ENCODE results near the gene FCRLA.
"Not testable (repeated sequence)": the region's sequence is repeated elsewhere in the genome, so short reads cannot be mapped to it uniquely, and the experiment has no call there.

The FCRLA gene

GRCh38 chr1:161688946-161689345 lies 18.1 kb upstream of the FCRLA start:
- H3K27ac ChIP-seq (ENCODE audit: low read depth, low read length), result no peak overlapping the region

GRCh38 chr1:161691846-161692245 lies 15.2 kb upstream of the FCRLA start:
- no peak for TF ChIP-seq EZH2phosphoT487 (IDR thresholded peaks at IDR 0.05; ENCODE audit: borderline replicate concordance, low read length)
- no peak for TF ChIP-seq CTCF (IDR thresholded peaks at IDR 0.05; ENCODE audit: low read depth, low read length, poor library complexity, severe bottlenecking)
- Histone ChIP-seq H3K4me3 (ENCODE audit: low read length) (no peak overlapping the region), H3K27me3 (ENCODE audit: control insufficient read depth, low read length) (no peaks in the 10 kb centered on the region), H3K4me2 (ENCODE audit: low read length) (no peak overlapping the region), H3K9me2 (replicated peaks; ENCODE audit: control insufficient read depth, low read length) (no peaks in the 10 kb centered on the region), H3K36me3 (ENCODE audit: control insufficient read depth, low read length) (no peaks in the 10 kb centered on the region), H4K20me1 (ENCODE audit: control insufficient read depth, insufficient read depth, low read depth, low read length) (no peaks in the 10 kb centered on the region), H3K27ac (ENCODE audit: low read depth, low read length) (no peak overlapping the region), H3K9me3 (ENCODE audit: control insufficient read depth, insufficient read depth, low read length) (no peaks in the 10 kb centered on the region), H3K79me2 (ENCODE audit: control insufficient read depth, low read length) (no peaks in the 10 kb centered on the region), H3K4me1 (ENCODE audit: control insufficient read depth, low read length) (peaks cover 7% of the 10 kb centered on the region), H3F3A (ENCODE audit: control insufficient read depth, insufficient read depth) (0 out of 2 replicates have a peak, but pooled peaks cover 5% of the 10 kb centered on the region)

More at GRCh38 chr1:161688946-161689345, 18.1 kb upstream of the FCRLA start:
- Histone ChIP-seq H4K20me1 (ENCODE audit: control insufficient read depth, insufficient read depth, low read depth, low read length) (no peaks in the 10 kb centered on the region), H3K4me3 (ENCODE audit: low read length) (no peak overlapping the region), H3K4me2 (ENCODE audit: low read length) (no peak overlapping the region), H3K36me3 (ENCODE audit: control insufficient read depth, low read length) (no peaks in the 10 kb centered on the region), H3K27me3 (ENCODE audit: control insufficient read depth, low read length) (no peaks in the 10 kb centered on the region), H3K9me3 (ENCODE audit: control insufficient read depth, insufficient read depth, low read length) (no peaks in the 10 kb centered on the region), H3K79me2 (ENCODE audit: control insufficient read depth, low read length) (no peaks in the 10 kb centered on the region), H3F3A (ENCODE audit: control insufficient read depth, insufficient read depth) (0 out of 2 replicates have a peak, but pooled peaks cover 5% of the 10 kb centered on the region), H3K4me1 (ENCODE audit: control insufficient read depth, low read length) (peaks cover 7% of the 10 kb centered on the region), H3K9me2 (replicated peaks; ENCODE audit: control insufficient read depth, low read length) (no peaks in the 10 kb centered on the region)
- TF ChIP-seq CTCF (IDR thresholded peaks at IDR 0.05; ENCODE audit: low read depth, low read length, poor library complexity, severe bottlenecking), result no peak
- no peak for TF ChIP-seq EZH2phosphoT487 (IDR thresholded peaks at IDR 0.05; ENCODE audit: borderline replicate concordance, low read length)

GRCh38 chr1:161693020-161693712 lies 13.9 kb upstream of the FCRLA start:
- H3K9me3 ChIP-seq (ENCODE audit: control insufficient read depth, insufficient read depth, low read length); H3K27ac ChIP-seq (ENCODE audit: low read depth, low read length); H3K4me1 ChIP-seq (ENCODE audit: control insufficient read depth, low read length); H3K4me3 ChIP-seq (ENCODE audit: low read length); H3K79me2 ChIP-seq (ENCODE audit: control insufficient read depth, low read length); H3K9me2 ChIP-seq (replicated peaks; ENCODE audit: control insufficient read depth, low read length); H3F3A ChIP-seq (ENCODE audit: control insufficient read depth, insufficient read depth); H3K36me3 ChIP-seq (ENCODE audit: control insufficient read depth, low read length); H3K27me3 ChIP-seq (ENCODE audit: control insufficient read depth, low read length); H4K20me1 ChIP-seq (ENCODE audit: control insufficient read depth, insufficient read depth, low read depth, low read length); H3K4me2 ChIP-seq (ENCODE audit: low read length): not testable (repeated sequence)

GRCh38 chr1:161698302-161698701 lies 8.7 kb upstream of the FCRLA start:
- H3K4me1 ChIP-seq (ENCODE audit: control insufficient read depth, low read length); H3K27me3 ChIP-seq (ENCODE audit: control insufficient read depth, low read length); H4K20me1 ChIP-seq (ENCODE audit: control insufficient read depth, insufficient read depth, low read depth, low read length); H3K4me3 ChIP-seq (ENCODE audit: low read length); H3K4me2 ChIP-seq (ENCODE audit: low read length); H3K9me2 ChIP-seq (replicated peaks; ENCODE audit: control insufficient read depth, low read length); H3K27ac ChIP-seq (ENCODE audit: low read depth, low read length); H3K36me3 ChIP-seq (ENCODE audit: control insufficient read depth, low read length); H3K9me3 ChIP-seq (ENCODE audit: control insufficient read depth, insufficient read depth, low read length); H3F3A ChIP-seq (ENCODE audit: control insufficient read depth, insufficient read depth); H3K79me2 ChIP-seq (ENCODE audit: control insufficient read depth, low read length): not testable (repeated sequence)

Measured in DOHH2 (cell line).